Lung (tissue), 12 donors: ENCODE results near the gene SYT1. TPM values are rescaled to one million over a fixed set of nuclear protein-coding genes. Genes with fewer than 3 reads are reported as not detected.

Experiments
- ATAC-seq: fragments of 200-7000 bp; cut with Tn5 transposase; one replicate; pipeline ENCODE4 v1.9.1; 2020; ENCODE audit warnings: moderate number of reproducible peaks; ENCODE audit not compliant: insufficient read depth, low FRiP score
- DNase-seq, 3 donors: peaks; one replicate each; pipeline ENCODE4 v3.0.0-alpha.2; 2013 to 2017
- H3K27ac ChIP-seq, 2 donors: one replicate each; pipeline ENCODE4 v1.5.1; 2013; ENCODE audit warnings: mild to moderate bottlenecking in 2 of 2, moderate library complexity in 2 of 2, control low read depth in 1 of 2, inconsistent platforms in 1 of 2, low read depth in 1 of 2, low read length in 1 of 2
- H3K27me3 ChIP-seq, 3 donors: one replicate each; pipeline ENCODE4 v1.5.1; 2013; ENCODE audit warnings: low read length in 2 of 3; ENCODE audit not compliant: control insufficient read depth in 3 of 3, insufficient read depth in 3 of 3
- H3K36me3 ChIP-seq, 4 donors: one replicate each; pipeline ENCODE4 v1.5.1; 2013; ENCODE audit warnings: low read length in 4 of 4, mild to moderate bottlenecking in 1 of 4, moderate library complexity in 1 of 4; ENCODE audit not compliant: control insufficient read depth in 4 of 4, insufficient read depth in 4 of 4
- H3K4me1 ChIP-seq, 5 donors: one replicate each; pipeline ENCODE4 v1.5.1; 2013; ENCODE audit warnings: low read length in 5 of 5, mild to moderate bottlenecking in 2 of 5, moderate library complexity in 1 of 5; ENCODE audit not compliant: control insufficient read depth in 5 of 5, insufficient read depth in 5 of 5
- H3K4me3 ChIP-seq: one replicate; pipeline ENCODE4 v1.5.1; 2013; ENCODE audit warnings: mild to moderate bottlenecking, control low read depth, moderate library complexity
- H3K9ac ChIP-seq, 2 donors: one replicate each; pipeline ENCODE4 v1.5.1; 2013; ENCODE audit warnings: low read length in 2 of 2, control low read depth in 1 of 2; ENCODE audit not compliant: insufficient read depth in 1 of 2
- H3K9me3 ChIP-seq, 4 donors: one replicate each; pipeline ENCODE4 v1.5.1; 2013; ENCODE audit warnings: low read length in 3 of 4, mild to moderate bottlenecking in 1 of 4, moderate library complexity in 1 of 4; ENCODE audit not compliant: control insufficient read depth in 4 of 4, insufficient read depth in 3 of 4
- CTCF ChIP-seq: IDR thresholded peaks from 2 replicates; pipeline ENCODE4 v1.5.1; 2012; ENCODE audit warnings: mild to moderate bottlenecking; ENCODE audit errors: control extremely low read depth, extremely low read depth
- WGBS, 2 donors: extraction: QIAGEN DNeasy Blood & Tissue Kit; methylation state at CpG; one replicate each; pipeline ENCODE4 v1.1.7; 2013; 5-methylcytosine and 5-hydroxymethylcytosine counted together
- polyA plus RNA-seq, 2 donors: library from polyadenylated mRNA; stranded (reverse); fragments of 200-250 nt; gene quantifications; one replicate each; pipeline ENCODE4 v1.2.1, GENCODE V29; 2013
- total RNA-seq, 2 donors: library from RNA; depleted of rRNA in 1 of 2; stranded (reverse); fragments of >200 nt in 1 of 2; gene quantifications; one replicate each; pipeline ENCODE4 v1.2.1, GENCODE V29; 2014 to 2021
- donor health status: control.
- donor health status: control.
- donor health status: Bipolar disorder and iron deficiency.
- donor health status: healthy.
- donor health status: DM: yes; HTN: yes; CAD: no.

Gene SYT1
- total and polyA plus RNA-seq, 4 donors: 0.05 to 3.2 (median 0.46) TPM

GRCh38 chr12:79183926-79184325 is 319.4 kb downstream of the SYT1 start:
- no peak for TF ChIP-seq CTCF
- WGBS, 2 donors: 46 to 56% methylated on average over 3 of the region's 3 CpGs
- no peaks in the 10 kb centered on the region for H3K36me3 ChIP-seq
- H3K27me3 ChIP-seq: no peaks in the 10 kb centered on the region
- no peak overlapping the region for H3K4me3 ChIP-seq
- H3K9ac ChIP-seq: no peak overlapping the region
- DNase-seq (peak in 1 of 3 donors; percentile 13), ATAC-seq (no peak)
- H3K27ac ChIP-seq: no peak overlapping the region
- no peaks in the 10 kb centered on the region for H3K9me3 ChIP-seq
- peaks cover 0 to 3% (median 0%) of the 10 kb centered on the region in 5 donors for H3K4me1 ChIP-seq

- Histone ChIP-seq H3K4me3 (no peak overlapping the region), H3K27me3 (no peaks in the 10 kb centered on the region), H3K9ac (no peak overlapping the region), H3K9me3 (no peaks in the 10 kb centered on the region), H3K27ac (no peak overlapping the region), H3K4me1 (peaks cover 0 to 3% (median 0%) of the 10 kb centered on the region in 5 donors), H3K36me3 (no peaks in the 10 kb centered on the region)
- 53 to 65% methylated on average over 2 of the region's 2 CpGs for WGBS, 2 donors
- no peak for DNase-seq
- TF ChIP-seq CTCF: no peak
- ATAC-seq: no peak
Observed at GRCh38 chr12:79186506-79186905, 321.9 kb downstream of the SYT1 start.

- ATAC-seq (no peak), DNase-seq (no peak)
- H3K27me3 ChIP-seq: no peaks in the 10 kb centered on the region
- H3K4me3 ChIP-seq: no peak overlapping the region
- no peaks in the 10 kb centered on the region for H3K9me3 ChIP-seq
- no peaks in the 10 kb centered on the region for H3K36me3 ChIP-seq
- no peak for TF ChIP-seq CTCF
- H3K9ac ChIP-seq: no peak overlapping the region
- 46 to 70% methylated on average over 4 of the region's 4 CpGs for WGBS, 2 donors
- H3K27ac ChIP-seq: no peak overlapping the region
- peaks cover 0 to 3% (median 0%) of the 10 kb centered on the region in 5 donors for H3K4me1 ChIP-seq
Observed at GRCh38 chr12:79187032-79187431, 322.5 kb downstream of the SYT1 start.

GRCh38 chr12:79191391-79191790 is 326.8 kb downstream of the SYT1 start:
- no peak overlapping the region for H3K4me3 ChIP-seq
- no peaks in the 10 kb centered on the region for H3K9me3 ChIP-seq
- H3K4me1 ChIP-seq: peaks cover 0 to 3% (median 0%) of the 10 kb centered on the region in 5 donors
- DNase-seq (no peak), ATAC-seq (no peak)
- H3K27ac ChIP-seq: no peak overlapping the region
- no peaks in the 10 kb centered on the region for H3K27me3 ChIP-seq
- no peak overlapping the region for H3K9ac ChIP-seq
- no peak for TF ChIP-seq CTCF
- no peaks in the 10 kb centered on the region for H3K36me3 ChIP-seq
